Sigmoid colon (tissue), 7 donors: ENCODE results near the gene NELFCD. TPM values are rescaled to one million over a fixed set of nuclear protein-coding genes. Genes with fewer than 3 reads are reported as not detected.

Experiments used
- DNase-seq: peaks from one replicate; pipeline ENCODE4 v3.0.0-alpha.2; 2019
- H3K27ac ChIP-seq, 4 donors: fragments of 200-600 bp; sonication (generic); one replicate each; pipeline ENCODE4 v1.5.1; 2016 to 2019; ENCODE audit warnings: mild to moderate bottlenecking in 1 of 4
- H3K27me3 ChIP-seq, 3 donors: fragments of 200-600 bp; sonication (generic); one replicate each; pipeline ENCODE4 v1.5.1; 2019; ENCODE audit warnings: mild to moderate bottlenecking in 1 of 3
- H3K36me3 ChIP-seq, 4 donors: fragments of 200-600 bp; sonication (generic); one replicate each; pipeline ENCODE4 v1.5.1; 2016 to 2019
- H3K4me1 ChIP-seq, 4 donors: fragments of 200-600 bp; sonication (generic); one replicate each; pipeline ENCODE4 v1.5.1; 2017 to 2019
- H3K4me3 ChIP-seq, 4 donors: fragments of 200-600 bp; sonication (generic); one replicate each; pipeline ENCODE4 v1.5.1; 2017 to 2019; ENCODE audit warnings: mild to moderate bottlenecking in 2 of 4, moderate library complexity in 1 of 4
- H3K9me3 ChIP-seq, 4 donors: fragments of 200-600 bp in 3 of 4; sonication (generic) in 3 of 4; one replicate each; pipeline versions ENCODE4 v1.5.1 to v1.6.1; 2013 to 2019
- CTCF ChIP-seq, 4 experiments: fragments of 450-650 bp in 3 of 4; fragments of 200-600 bp in 1 of 4; IDR thresholded peaks; one replicate each; pipeline ENCODE4 v1.5.1; 2016 to 2019; ENCODE audit warnings: antibody characterized with exemption in 4 of 4, mild to moderate bottlenecking in 3 of 4, moderate library complexity in 2 of 4
- EP300 ChIP-seq, 4 donors: sonication (generic); formaldehyde crosslinking; IDR thresholded peaks; one replicate each; pipeline ENCODE4 v1.6.1; 2017; ENCODE audit warnings: antibody characterized with exemption in 4 of 4
- POLR2A ChIP-seq, 2 donors: fragments of 450-650 bp; IDR thresholded peaks; one replicate each; pipeline ENCODE4 v1.6.1; 2016; ENCODE audit warnings: antibody characterized with exemption in 2 of 2, mild to moderate bottlenecking in 2 of 2, moderate library complexity in 2 of 2
- POLR2AphosphoS5 ChIP-seq, 4 donors: sonication (generic); formaldehyde crosslinking; IDR thresholded peaks; one replicate each; pipeline ENCODE4 v1.6.1; 2017; ENCODE audit warnings: antibody characterized with exemption in 4 of 4
- WGBS, 2 donors: extraction: QIAGEN DNeasy Blood & Tissue Kit; methylation state at CpG; one replicate each; pipeline ENCODE4 v1.1.7; 2013; 5-methylcytosine and 5-hydroxymethylcytosine counted together
- intact Hi-C: fragments of 100-400 bp; cut with DNase I; formaldehyde crosslinking; loops from one replicate; pipeline ENCODE4 v1.15.1; 2023
- polyA plus RNA-seq, 3 donors: library from polyadenylated mRNA; stranded (reverse); fragments of 200-250 nt; gene quantifications; one replicate each; pipeline ENCODE4 v1.2.3, GENCODE V29; 2013
- total RNA-seq, 4 donors: library from RNA; depleted of rRNA; stranded (reverse); fragments of >200 nt; gene quantifications; one replicate each; pipeline ENCODE4 v1.1.0, GENCODE V29; 2016
- donor health status: healthy with polysubstance abuse.
- donor health status: Bipolar disorder and iron deficiency.
- donor health status: healthy.

The NELFCD gene
- total and polyA plus RNA-seq, 7 donors, result 22.7 to 53.2 (median 42.8) TPM

DNA sequence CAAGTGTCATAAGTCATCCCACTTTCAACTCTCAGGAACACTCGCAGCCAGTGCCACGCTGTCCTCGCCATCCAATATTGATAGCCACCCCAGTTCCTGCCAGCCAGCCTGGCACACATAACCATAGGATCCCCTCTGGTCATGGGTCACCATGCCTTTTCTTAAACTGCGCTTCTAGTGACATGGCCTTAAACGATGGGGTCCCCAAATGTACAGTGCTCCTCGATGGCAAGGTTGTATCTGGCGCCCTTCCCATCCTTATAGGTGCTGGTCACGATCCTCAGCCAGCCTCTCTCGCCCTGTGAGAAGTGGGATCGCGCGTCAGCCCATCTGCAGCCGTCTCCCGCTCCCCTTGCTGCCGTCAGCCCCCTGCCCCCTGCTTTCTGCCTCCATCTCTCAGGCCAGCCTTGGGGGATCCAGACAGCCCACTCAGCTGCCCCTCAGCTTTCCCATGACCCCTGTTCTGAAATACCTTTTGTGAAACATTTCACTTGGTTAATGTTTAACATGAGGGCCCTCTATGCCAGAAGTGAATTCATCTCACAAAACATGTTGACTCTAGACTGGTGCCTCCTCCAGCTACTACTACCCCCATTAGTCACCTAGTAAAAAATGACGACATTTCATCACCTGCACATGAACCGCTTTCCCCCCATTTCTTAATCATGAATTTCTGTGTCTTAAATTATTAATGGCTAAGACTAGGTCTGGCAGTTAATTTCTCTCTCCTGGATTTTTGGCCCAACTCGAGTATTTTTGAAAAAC, 14.6 kb downstream of the NELFCD start:
- no peak for DNase-seq
- Histone ChIP-seq H3K4me3 (no peak overlapping the region), H3K27ac (no peak overlapping the region), H3K36me3 (peaks cover 35 to 98% (median 73%) of the 10 kb centered on the region in 4 donors), H3K9me3 (no peaks in the 10 kb centered on the region), H3K27me3 (no peaks in the 10 kb centered on the region), H3K4me1 (no peaks in the 10 kb centered on the region)
- WGBS, 2 donors, result 77 to 86% methylated on average over 18 of the region's 18 CpGs
- intact Hi-C loops, result no loop called here
- no peak for TF ChIP-seq POLR2A (IDR thresholded peaks at IDR 0.05)
- TF ChIP-seq CTCF (IDR thresholded peaks at IDR 0.05), result no peak
- no peak for TF ChIP-seq POLR2AphosphoS5 (IDR thresholded peaks at IDR 0.05)
- no peak for TF ChIP-seq EP300 (IDR thresholded peaks at IDR 0.05)

- no peak overlapping the region for H3K27ac ChIP-seq
- H3K27me3 ChIP-seq, result no peaks in the 10 kb centered on the region
- DNase-seq, result no peak
- no peak overlapping the region for H3K4me3 ChIP-seq
- peaks cover 29 to 98% (median 73%) of the 10 kb centered on the region in 4 donors for H3K36me3 ChIP-seq
- no peaks in the 10 kb centered on the region for H3K9me3 ChIP-seq
- TF ChIP-seq POLR2AphosphoS5 (IDR thresholded peaks at IDR 0.05) (no peak), EP300 (IDR thresholded peaks at IDR 0.05) (no peak), POLR2A (IDR thresholded peaks at IDR 0.05) (no peak), CTCF (IDR thresholded peaks at IDR 0.05) (no peak)
- 89 to 92% methylated on average over 12 of the region's 12 CpGs for WGBS, 2 donors
- H3K4me1 ChIP-seq, result no peaks in the 10 kb centered on the region
- intact Hi-C loops, result no loop called here
Measured at GRCh38 chr20:58996226-58996611, 15.2 kb downstream of the NELFCD start.

- no peak overlapping the region for H3K4me3 ChIP-seq
- no peak overlapping the region for H3K27ac ChIP-seq
- no peaks in the 10 kb centered on the region for H3K9me3 ChIP-seq
- H3K4me1 ChIP-seq, result no peaks in the 10 kb centered on the region
- intact Hi-C loops, result no loop called here
- peaks cover 27 to 98% (median 68%) of the 10 kb centered on the region in 4 donors for H3K36me3 ChIP-seq
- no peak for TF ChIP-seq POLR2AphosphoS5 (IDR thresholded peaks at IDR 0.05)
- TF ChIP-seq POLR2A (IDR thresholded peaks at IDR 0.05), result no peak
- TF ChIP-seq EP300 (IDR thresholded peaks at IDR 0.05), result no peak
- TF ChIP-seq CTCF (IDR thresholded peaks at IDR 0.05), result no peak
- 94 to 95% methylated on average over 24 of the region's 24 CpGs for WGBS, 2 donors
- DNase-seq, result no peak
- no peaks in the 10 kb centered on the region for H3K27me3 ChIP-seq
Measured at GRCh38 chr20:58997141-58997770, 16.2 kb downstream of the NELFCD start.

GRCh38 chr20:58998656-58999055, 17.6 kb downstream of the NELFCD start:
- no peak overlapping the region for H3K27ac ChIP-seq
- intact Hi-C loops, result no loop called here
- no peak overlapping the region for H3K4me3 ChIP-seq
- TF ChIP-seq POLR2A (IDR thresholded peaks at IDR 0.05) (no peak), CTCF (IDR thresholded peaks at IDR 0.05) (no peak), POLR2AphosphoS5 (IDR thresholded peaks at IDR 0.05) (no peak), EP300 (IDR thresholded peaks at IDR 0.05) (no peak)
- WGBS, 2 donors, result 92% methylated on average over 11 of the region's 11 CpGs
- no peaks in the 10 kb centered on the region for H3K9me3 ChIP-seq
- H3K4me1 ChIP-seq, result peaks cover 0 to 9% (median 5%) of the 10 kb centered on the region in 4 donors
- H3K36me3 ChIP-seq, result peaks cover 27 to 88% (median 54%) of the 10 kb centered on the region in 4 donors
- DNase-seq, result peak; percentile 41
- no peaks in the 10 kb centered on the region for H3K27me3 ChIP-seq
